ENCODE measurements around the gene STK32B. TPM values are rescaled to one million over a fixed set of nuclear protein-coding genes. Genes with fewer than 3 reads are reported as not detected.
"Not testable (repeated sequence)": the region's sequence is repeated elsewhere in the genome, so short reads cannot be mapped to it uniquely, and the experiment has no call there.

Gene STK32B
- total and polyA plus RNA-seq, 10 donors, result 0.03 to 0.87 (median 0.36) TPM

DNA sequence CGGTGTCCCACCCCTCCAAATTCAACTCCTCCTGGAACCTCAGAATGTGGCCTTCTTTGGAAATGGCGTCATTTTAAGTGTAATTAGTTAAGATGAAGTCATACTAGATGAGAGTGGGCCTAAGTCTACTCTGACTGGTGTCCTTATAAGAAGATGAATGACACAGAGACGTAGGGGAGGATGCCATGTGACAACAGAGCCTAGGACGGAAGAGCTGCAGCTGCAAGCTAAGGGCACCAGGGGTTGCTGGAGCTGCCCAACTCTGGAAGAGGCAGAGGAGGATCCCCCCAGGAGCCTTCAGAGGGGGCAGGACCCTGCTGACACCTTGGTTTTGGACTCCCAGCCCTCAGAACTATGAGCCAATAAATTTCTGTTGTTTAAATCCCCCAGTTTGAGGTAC, 115.1 kb downstream of the STK32B start:
- H3K27ac ChIP-seq, result no peak overlapping the region
- no peak overlapping the region for H3K4me3 ChIP-seq
- peaks cover 0 to 6% (median 0%) of the 10 kb centered on the region in 8 donors for H3K9me3 ChIP-seq
- intact Hi-C loops (cut with DNase I; ENCODE audit: low total_unique reads), result no loop called here
- H3K4me1 ChIP-seq, result no peaks in the 10 kb centered on the region
- no peaks in the 10 kb centered on the region for H3K27me3 ChIP-seq (replicated peaks in 1 of 7)
- DNase-seq, result no peak
- WGBS, 5 donors, result 80 to 95% (median 85%) methylated on average over 4 of the region's 4 CpGs
- H3K36me3 ChIP-seq, result no peaks in the 10 kb centered on the region
- TF ChIP-seq POLR2AphosphoS5 (IDR thresholded peaks at IDR 0.05), result no peak
- TF ChIP-seq, protein P1, sequence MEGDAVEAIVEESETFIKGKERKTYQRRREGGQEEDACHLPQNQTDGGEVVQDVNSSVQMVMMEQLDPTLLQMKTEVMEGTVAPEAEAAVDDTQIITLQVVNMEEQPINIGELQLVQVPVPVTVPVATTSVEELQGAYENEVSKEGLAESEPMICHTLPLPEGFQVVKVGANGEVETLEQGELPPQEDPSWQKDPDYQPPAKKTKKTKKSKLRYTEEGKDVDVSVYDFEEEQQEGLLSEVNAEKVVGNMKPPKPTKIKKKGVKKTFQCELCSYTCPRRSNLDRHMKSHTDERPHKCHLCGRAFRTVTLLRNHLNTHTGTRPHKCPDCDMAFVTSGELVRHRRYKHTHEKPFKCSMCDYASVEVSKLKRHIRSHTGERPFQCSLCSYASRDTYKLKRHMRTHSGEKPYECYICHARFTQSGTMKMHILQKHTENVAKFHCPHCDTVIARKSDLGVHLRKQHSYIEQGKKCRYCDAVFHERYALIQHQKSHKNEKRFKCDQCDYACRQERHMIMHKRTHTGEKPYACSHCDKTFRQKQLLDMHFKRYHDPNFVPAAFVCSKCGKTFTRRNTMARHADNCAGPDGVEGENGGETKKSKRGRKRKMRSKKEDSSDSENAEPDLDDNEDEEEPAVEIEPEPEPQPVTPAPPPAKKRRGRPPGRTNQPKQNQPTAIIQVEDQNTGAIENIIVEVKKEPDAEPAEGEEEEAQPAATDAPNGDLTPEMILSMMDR (IDR thresholded peaks at IDR 0.05 in 8 of 11, conservative IDR thresholded peaks at IDR 0.05 in 3 of 11), result no peak
- no peak for TF ChIP-seq POLR2A (IDR thresholded peaks at IDR 0.05)

DNA sequence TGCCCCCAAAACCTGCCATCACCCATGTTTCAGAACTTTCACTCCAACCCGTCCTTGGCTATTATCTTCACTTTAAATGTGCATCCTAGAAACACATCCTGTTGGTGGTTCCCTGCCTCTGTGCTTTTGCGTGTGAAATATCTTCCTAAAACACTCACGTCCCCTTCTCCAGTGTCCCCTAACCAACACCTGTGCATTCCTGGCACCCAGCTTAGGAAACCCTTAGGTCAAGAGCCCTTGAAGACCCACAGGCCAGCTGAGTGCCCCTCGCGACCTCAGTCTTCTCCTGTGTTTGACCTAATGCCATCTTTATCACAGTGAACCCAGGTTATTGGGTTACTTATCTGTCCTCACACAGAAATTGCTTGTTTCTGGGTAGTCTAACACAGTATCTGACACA, 117.6 kb downstream of the STK32B start:
- TF ChIP-seq POLR2A (IDR thresholded peaks at IDR 0.05), result no peak
- DNase-seq, result no peak
- Histone ChIP-seq H3K36me3 (no peaks in the 10 kb centered on the region), H3K9me3 (peaks cover 0 to 6% (median 0%) of the 10 kb centered on the region in 8 donors), H3K27me3 (replicated peaks in 1 of 7) (no peaks in the 10 kb centered on the region), H3K4me1 (no peaks in the 10 kb centered on the region), H3K4me3 (no peak overlapping the region), H3K27ac (no peak overlapping the region)
- 69 to 80% (median 78%) methylated on average over 5 of the region's 5 CpGs for WGBS, 5 donors
- intact Hi-C loops (cut with DNase I; ENCODE audit: low total_unique reads), result no loop called here

DNA sequence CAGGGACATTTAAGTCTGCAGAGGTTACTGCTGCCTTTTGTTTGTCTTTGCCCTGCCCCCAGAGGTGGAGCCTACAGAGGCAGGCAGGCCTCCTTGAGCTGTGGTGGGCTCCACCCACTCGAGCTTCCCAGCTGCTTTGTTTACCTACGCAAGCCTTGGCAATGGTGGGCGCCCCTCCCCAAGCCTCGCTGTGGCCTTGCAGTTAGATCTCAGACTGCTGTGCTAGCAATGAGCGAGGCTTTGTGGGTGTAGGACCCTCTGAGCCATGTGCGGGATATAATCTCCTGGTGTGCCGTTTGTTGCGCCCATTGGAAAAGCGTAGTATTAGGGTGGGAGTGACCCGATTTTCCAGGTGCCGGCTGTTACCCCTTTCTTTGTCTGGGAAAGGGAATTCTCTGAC, 124.6 kb downstream of the STK32B start:
- WGBS, 5 donors, result 86 to 95% (median 91%) methylated on average over 11 of the region's 11 CpGs
- DNase-seq, result not testable (repeated sequence)

DNA sequence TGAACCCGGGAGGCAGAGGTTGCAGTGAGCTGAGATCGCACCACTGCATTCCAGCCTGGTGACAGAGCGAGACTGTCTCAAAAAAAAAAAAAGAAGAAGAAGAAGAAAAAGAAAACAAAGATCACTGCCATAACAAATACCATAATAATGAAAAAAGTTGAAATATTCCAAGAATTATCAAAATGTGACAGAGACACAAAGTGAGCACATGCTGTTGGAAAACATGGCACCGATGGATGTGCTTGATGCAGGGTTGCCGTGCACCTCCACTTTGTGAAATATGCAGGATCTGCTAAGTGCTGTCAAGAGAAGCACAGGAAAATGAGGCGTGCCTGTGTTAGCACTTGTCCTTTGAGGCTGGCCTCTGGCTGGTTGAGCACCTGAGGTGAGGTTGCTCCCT, 133.3 kb downstream of the STK32B start:
- H3K9me3 ChIP-seq, result no peaks in the 10 kb centered on the region
- H3K4me1 ChIP-seq, result no peaks in the 10 kb centered on the region
- intact Hi-C loops (cut with DNase I; ENCODE audit: low total_unique reads), result no loop called here
- H3K4me3 ChIP-seq, result no peak overlapping the region
- TF ChIP-seq POLR2AphosphoS5 (IDR thresholded peaks at IDR 0.05) (no peak), POLR2A (IDR thresholded peaks at IDR 0.05) (no peak)
- TF ChIP-seq, protein P1 (IDR thresholded peaks at IDR 0.05 in 8 of 11, conservative IDR thresholded peaks at IDR 0.05 in 3 of 11), result no peak
- no peaks in the 10 kb centered on the region for H3K27me3 ChIP-seq (replicated peaks in 1 of 7)
- DNase-seq, result peak; percentile 28
- WGBS, 5 donors, result 84 to 91% (median 88%) methylated on average over 5 to 6 of the region's 6 CpGs
- no peaks in the 10 kb centered on the region for H3K36me3 ChIP-seq
- no peak overlapping the region for H3K27ac ChIP-seq

More for the DNA sequence above, 124.6 kb downstream of the STK32B start:
- H3K27ac ChIP-seq; H3K36me3 ChIP-seq; intact Hi-C loops (cut with DNase I; ENCODE audit: low total_unique reads); H3K4me3 ChIP-seq; H3K27me3 ChIP-seq (replicated peaks in 1 of 7); H3K4me1 ChIP-seq: not testable (repeated sequence)
- peaks cover 0 to 12% (median 6%) of the 10 kb centered on the region in 8 donors for H3K9me3 ChIP-seq

DNA sequence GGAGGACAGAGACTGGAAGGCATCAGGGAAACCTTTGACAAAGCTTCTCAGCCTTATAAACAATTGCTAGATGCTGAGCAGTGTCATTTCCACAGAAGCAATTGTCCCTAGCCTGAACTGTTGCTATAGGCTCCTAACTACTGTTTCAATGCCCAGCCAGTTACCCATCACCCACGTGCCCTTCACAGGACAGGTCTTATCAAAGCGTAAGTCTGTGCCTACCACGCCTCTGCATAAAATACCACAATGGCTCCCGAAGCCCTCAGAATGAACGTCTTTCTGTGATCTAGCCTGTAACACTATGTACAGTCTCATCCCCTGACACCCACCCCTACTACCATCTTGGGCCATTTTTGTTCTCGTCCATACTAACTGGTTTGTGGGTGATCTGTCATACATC, 134.3 kb downstream of the STK32B start:
- WGBS, 5 donors, result 82 to 92% (median 86%) methylated on average over 6 of the region's 6 CpGs
- H3K4me3 ChIP-seq, result no peak overlapping the region
- no peak for DNase-seq
- H3K9me3 ChIP-seq, result no peaks in the 10 kb centered on the region
- H3K4me1 ChIP-seq, result no peaks in the 10 kb centered on the region
- no peaks in the 10 kb centered on the region for H3K27me3 ChIP-seq (replicated peaks in 1 of 7)
- intact Hi-C loops (cut with DNase I; ENCODE audit: low total_unique reads), result no loop called here
- no peak for TF ChIP-seq POLR2A (IDR thresholded peaks at IDR 0.05)
- TF ChIP-seq, protein P1 (IDR thresholded peaks at IDR 0.05 in 8 of 11, conservative IDR thresholded peaks at IDR 0.05 in 3 of 11), result no peak
- no peak for TF ChIP-seq POLR2AphosphoS5 (IDR thresholded peaks at IDR 0.05)
- no peaks in the 10 kb centered on the region for H3K36me3 ChIP-seq
- H3K27ac ChIP-seq, result no peak overlapping the region

Measured in spleen (tissue), 11 donors.